Activated CD4-positive, alpha-beta T cell treated with anti-CD3 and anti-CD28 coated beads for 24 hours (primary cell): Measurements from ENCODE around the gene IDS.

ENCODE experiments used
- DNase-seq, 2 donors: peaks; one replicate each; pipeline ENCODE4 v3.0.0-alpha.2; 2020; ENCODE audit warnings: low read depth in 2 of 2

IDS gene

DNA sequence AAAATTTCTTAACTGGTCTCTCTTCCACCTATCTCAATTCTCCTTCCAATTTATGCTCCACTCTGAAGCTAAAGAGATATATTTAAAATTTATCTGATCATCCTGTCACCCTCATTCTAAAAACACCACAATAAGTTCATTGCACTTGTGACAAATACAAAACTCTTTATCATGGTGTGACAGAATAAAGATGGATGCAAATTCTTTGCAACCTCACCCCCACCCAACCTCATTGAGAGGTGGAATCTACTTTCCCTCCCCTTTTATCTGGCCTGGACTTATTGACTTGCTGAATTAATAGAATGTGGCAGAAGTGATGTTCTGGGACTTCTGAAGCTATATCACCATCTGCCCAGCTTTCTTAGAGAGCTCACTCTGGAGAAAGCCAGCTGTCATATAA lies 46.5 kb downstream of the IDS start:
- DNase-seq = no peak

DNA sequence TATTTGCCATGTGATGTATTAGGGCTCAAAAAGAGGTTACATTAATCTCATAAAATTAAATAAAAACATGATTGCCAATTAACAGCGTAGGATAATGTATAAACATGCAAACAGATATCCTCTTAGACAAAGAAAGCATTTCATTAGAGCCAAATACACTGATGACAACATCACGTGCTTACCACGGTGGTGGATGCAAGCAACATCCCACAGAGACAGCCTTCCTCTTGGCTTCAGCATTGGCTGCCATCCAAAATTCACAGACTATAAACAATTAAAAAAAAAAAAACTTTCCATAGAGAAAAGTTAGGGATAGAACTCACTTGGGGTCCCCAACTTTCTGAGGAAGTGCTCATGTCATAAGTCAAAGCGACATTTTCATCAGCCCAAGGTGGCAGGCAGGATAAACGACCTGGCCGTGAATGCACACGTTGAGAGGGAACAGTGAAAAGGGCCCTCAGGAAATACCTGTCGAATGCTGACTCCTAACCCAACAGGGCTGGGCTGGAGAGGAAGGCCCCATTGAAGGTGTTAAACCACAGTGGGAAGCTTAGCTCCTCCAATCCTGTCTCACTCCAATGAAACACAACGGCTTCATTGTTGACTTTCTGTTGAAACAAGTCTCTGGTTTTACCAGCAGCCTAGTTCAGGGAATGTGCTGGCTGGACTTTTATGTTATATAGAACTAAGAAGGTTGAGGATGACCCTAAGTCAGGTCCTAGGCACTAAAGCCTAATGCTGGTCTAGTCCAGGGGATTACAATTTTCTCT lies 48.4 kb downstream of the IDS start:
- no peak for DNase-seq

DNA sequence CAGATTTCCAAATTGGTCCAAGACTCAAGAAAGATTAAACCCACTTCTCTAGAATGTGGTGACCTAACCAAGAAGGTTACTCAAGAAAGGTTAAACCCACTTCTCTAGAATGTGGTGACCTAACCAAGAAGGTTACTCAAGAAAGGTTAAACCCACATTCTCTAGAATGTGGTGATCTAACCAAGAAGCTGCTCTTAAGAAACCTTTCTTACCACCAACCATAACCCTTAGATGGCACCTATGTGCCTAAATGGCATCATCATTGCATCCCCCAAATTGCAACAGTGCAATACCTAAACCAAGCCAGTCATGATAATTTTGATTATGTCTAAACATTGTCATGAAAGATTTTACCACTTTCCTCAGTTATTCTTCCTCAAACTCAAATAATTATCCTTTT lies 49.2 kb downstream of the IDS start:
- no peak for DNase-seq

DNA sequence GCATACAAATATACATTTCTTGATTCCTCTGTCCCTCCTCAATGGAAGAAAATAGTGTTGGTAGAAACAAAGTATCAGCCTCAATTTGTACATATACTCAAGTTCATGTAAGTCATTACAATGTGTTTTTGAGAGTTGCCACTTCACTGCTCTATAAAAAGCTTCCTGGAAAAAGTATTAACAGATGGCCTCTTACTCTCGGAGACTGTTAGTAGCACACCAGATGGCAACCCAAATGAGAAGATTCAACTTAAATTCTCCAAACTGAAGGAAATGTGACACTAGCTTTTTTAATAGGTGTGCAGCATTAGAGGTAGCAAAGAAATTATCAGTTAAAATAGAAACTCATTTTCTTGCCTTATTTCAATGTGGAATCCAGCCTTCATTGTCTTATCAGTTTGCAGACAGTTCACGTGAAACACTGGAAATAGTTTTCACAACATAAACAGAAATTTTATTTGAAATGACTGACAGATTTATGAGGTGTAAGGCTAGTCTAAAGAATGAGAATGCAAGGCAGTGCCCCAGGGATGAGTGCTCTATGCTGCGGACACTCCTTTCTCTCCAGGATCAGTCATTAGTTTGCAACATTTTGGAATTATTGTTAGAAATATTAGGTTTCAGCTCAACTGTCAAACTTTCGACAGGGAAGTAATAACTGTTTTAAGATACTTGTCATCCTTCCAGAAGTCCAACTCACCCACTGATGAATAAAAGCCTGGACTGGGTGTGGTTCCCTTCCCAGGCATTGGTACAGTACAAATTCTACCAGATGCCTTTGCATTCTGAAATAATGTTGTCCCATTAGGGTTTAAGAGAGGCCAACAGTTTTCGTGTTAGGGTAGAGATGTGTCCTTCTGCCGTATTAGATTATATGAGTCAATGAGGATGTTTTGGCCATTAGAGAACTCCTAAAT lies 50.9 kb downstream of the IDS start:
- DNase-seq = no peak

DNA sequence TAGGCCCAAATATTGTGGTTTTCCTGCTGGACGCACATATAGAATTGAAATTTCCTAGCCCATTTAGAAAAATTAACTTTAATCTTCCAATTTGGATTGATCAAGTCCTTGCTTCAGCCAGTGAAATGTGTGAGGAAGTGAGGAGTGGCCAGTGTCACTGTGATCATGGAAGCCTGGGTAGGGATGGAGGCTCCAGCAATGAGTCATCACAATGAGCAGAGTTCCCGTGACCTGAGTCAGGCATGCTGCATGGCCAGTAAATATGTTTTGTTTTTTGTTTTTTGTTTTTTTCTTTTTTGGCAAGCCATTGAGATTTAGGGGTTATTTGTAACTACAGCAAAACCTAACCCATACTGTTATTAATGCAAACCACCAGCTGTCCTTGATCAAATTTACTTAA lies 52.1 kb downstream of the IDS start:
- DNase-seq = no peak

DNA sequence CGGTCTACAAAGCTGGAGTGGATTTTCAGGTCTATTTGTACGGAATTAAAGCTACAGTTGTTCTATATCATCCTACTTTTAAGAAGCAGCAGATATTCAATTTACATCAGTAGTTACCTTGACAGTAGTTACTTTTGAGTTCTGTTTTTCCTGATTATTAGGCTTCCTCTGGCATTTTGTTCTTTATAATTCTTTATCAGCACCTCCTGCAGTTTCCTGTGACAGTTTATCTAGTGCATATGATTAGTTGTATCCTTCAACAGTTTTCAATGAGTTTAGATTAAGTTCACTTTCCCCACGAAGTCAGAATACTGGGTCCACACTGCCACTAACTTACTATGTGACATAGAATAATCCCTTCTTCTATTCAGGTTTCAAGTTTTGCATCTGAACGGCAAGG lies 71.7 kb downstream of the IDS start:
- DNase-seq = no peak

DNA sequence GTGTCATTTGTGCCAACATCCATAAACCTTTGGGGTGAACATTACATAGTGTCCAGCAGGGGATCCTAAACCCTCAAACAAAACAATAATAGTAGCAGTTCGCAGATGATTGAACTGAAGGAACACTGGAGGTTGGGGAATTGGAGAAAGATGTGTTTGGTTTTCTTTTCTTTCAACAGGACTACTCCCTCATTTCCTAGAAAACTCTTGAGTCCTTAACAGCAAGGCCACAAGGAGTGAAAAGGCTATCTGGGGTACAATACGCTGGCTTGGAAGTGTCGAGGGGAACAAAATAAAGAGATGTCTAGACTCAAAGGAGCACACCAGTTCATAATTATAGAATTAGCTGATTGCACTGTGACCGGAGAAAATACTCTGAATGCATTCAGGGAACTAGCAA lies 72.1 kb downstream of the IDS start:
- no peak for DNase-seq
